ENCODE measurements around the gene BCL11B.

Gene BCL11B

DNA sequence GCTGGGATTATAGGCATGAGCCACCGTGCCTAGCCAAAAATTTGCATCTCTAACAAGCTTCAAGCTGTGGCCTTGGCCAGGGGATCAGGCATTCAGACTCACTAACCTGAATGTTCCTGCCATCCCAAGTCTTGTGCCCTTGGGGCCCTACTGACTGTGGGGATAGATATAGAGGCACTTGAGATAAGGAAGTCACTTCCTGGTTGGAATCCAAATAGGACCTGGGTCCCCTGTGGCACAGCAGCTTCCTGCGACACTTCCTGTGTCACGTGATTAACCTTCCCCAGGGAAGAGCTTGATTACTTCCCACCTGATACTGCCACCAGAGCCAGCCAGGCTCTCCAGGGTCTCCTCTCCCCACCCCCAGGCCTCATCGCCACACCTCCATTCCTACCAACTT lies 128.2 kb downstream of the BCL11B start:
- Histone ChIP-seq H3K4me1 (ENCODE audit: control insufficient read depth in 1 of 2, insufficient read depth in 2 of 2, low read length in 2 of 2) (no peaks in the 10 kb centered on the region), H3K27ac (ENCODE audit: low read depth, low read length) (no peak overlapping the region), H3K27me3 (ENCODE audit: control insufficient read depth in 1 of 2, insufficient read depth in 2 of 2, low read length in 2 of 2) (no peaks in the 10 kb centered on the region), H3K9me3 (ENCODE audit: control insufficient read depth in 1 of 2, low read length in 2 of 2) (no peaks in the 10 kb centered on the region), H3K9ac (ENCODE audit: low read depth in 1 of 2, low read length in 2 of 2) (no peak overlapping the region), H3K4me3 (ENCODE audit: low read depth in 1 of 2, low read length in 2 of 2) (no peak overlapping the region), H3K36me3 (ENCODE audit: control insufficient read depth in 1 of 2, insufficient read depth in 2 of 2, low read length in 2 of 2) (no peaks in the 10 kb centered on the region)

DNA sequence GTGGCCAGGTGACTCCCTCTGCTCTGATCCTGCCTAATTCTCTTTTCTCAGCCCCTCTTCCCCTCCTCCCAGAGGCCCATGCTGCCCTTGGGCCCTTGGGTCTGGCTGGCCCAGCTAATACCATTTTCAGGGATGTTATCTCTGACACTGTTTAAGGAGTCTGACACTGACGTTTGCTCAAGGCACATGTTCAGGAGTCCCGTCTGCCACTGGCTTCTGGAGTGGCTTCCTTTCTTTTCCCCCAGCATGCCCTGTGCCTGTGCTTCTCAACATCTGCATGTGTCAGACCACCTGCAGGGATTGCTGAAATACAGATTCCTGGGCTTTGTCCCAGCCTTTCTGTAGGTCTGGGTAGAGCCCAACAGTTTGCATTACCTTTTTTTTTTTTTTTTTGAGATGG lies 128.9 kb downstream of the BCL11B start:
- H3K36me3 ChIP-seq (ENCODE audit: control insufficient read depth in 1 of 2, insufficient read depth in 2 of 2, low read length in 2 of 2), result no peaks in the 10 kb centered on the region
- H3K27me3 ChIP-seq (ENCODE audit: control insufficient read depth in 1 of 2, insufficient read depth in 2 of 2, low read length in 2 of 2), result no peaks in the 10 kb centered on the region
- no peak overlapping the region for H3K9ac ChIP-seq (ENCODE audit: low read depth in 1 of 2, low read length in 2 of 2)
- H3K9me3 ChIP-seq (ENCODE audit: control insufficient read depth in 1 of 2, low read length in 2 of 2), result no peaks in the 10 kb centered on the region
- no peak overlapping the region for H3K4me3 ChIP-seq (ENCODE audit: low read depth in 1 of 2, low read length in 2 of 2)
- H3K27ac ChIP-seq (ENCODE audit: low read depth, low read length), result no peak overlapping the region
- no peaks in the 10 kb centered on the region for H3K4me1 ChIP-seq (ENCODE audit: control insufficient read depth in 1 of 2, insufficient read depth in 2 of 2, low read length in 2 of 2)

DNA sequence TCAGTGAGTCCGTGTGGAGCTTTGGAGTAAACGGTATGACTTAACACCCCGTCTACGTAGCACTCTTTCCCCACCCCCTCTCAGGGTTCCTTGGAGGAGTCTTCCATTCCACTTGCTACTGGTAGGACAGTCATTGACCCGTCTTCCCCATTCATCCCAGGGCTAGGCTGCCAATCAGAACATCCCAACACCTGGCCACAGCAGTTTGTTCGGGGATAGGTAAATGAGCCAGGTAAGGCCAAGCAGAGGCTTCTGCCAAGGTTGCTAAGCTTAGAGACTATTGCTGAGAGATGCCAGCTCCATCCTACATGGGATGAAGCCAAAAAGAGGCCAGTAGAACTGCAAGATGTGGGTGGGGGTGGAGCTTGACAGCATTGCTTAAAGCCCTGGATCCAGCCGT lies 130.8 kb downstream of the BCL11B start:
- H3K27ac ChIP-seq (ENCODE audit: low read depth, low read length), result no peak overlapping the region
- H3K4me1 ChIP-seq (ENCODE audit: control insufficient read depth in 1 of 2, insufficient read depth in 2 of 2, low read length in 2 of 2), result no peaks in the 10 kb centered on the region
- no peak overlapping the region for H3K4me3 ChIP-seq (ENCODE audit: low read depth in 1 of 2, low read length in 2 of 2)
- no peaks in the 10 kb centered on the region for H3K27me3 ChIP-seq (ENCODE audit: control insufficient read depth in 1 of 2, insufficient read depth in 2 of 2, low read length in 2 of 2)
- no peaks in the 10 kb centered on the region for H3K36me3 ChIP-seq (ENCODE audit: control insufficient read depth in 1 of 2, insufficient read depth in 2 of 2, low read length in 2 of 2)
- H3K9ac ChIP-seq (ENCODE audit: low read depth in 1 of 2, low read length in 2 of 2), result no peak overlapping the region
- H3K9me3 ChIP-seq (ENCODE audit: control insufficient read depth in 1 of 2, low read length in 2 of 2), result no peaks in the 10 kb centered on the region

GRCh38 chr14:99138999-99139865 lies 132.8 kb downstream of the BCL11B start:
- Histone ChIP-seq H3K4me1 (ENCODE audit: control insufficient read depth in 1 of 2, insufficient read depth in 2 of 2, low read length in 2 of 2) (no peaks in the 10 kb centered on the region), H3K27ac (ENCODE audit: low read depth, low read length) (no peak overlapping the region), H3K36me3 (ENCODE audit: control insufficient read depth in 1 of 2, insufficient read depth in 2 of 2, low read length in 2 of 2) (no peaks in the 10 kb centered on the region), H3K9ac (ENCODE audit: low read depth in 1 of 2, low read length in 2 of 2) (no peak overlapping the region), H3K9me3 (ENCODE audit: control insufficient read depth in 1 of 2, low read length in 2 of 2) (no peaks in the 10 kb centered on the region), H3K4me3 (ENCODE audit: low read depth in 1 of 2, low read length in 2 of 2) (no peak overlapping the region), H3K27me3 (ENCODE audit: control insufficient read depth in 1 of 2, insufficient read depth in 2 of 2, low read length in 2 of 2) (no peaks in the 10 kb centered on the region)

GRCh38 chr14:99137913-99138571 lies 134.0 kb downstream of the BCL11B start:
- Histone ChIP-seq H3K36me3 (ENCODE audit: control insufficient read depth in 1 of 2, insufficient read depth in 2 of 2, low read length in 2 of 2) (no peaks in the 10 kb centered on the region), H3K27ac (ENCODE audit: low read depth, low read length) (no peak overlapping the region), H3K9ac (ENCODE audit: low read depth in 1 of 2, low read length in 2 of 2) (no peak overlapping the region), H3K4me3 (ENCODE audit: low read depth in 1 of 2, low read length in 2 of 2) (no peak overlapping the region), H3K27me3 (ENCODE audit: control insufficient read depth in 1 of 2, insufficient read depth in 2 of 2, low read length in 2 of 2) (no peaks in the 10 kb centered on the region), H3K4me1 (ENCODE audit: control insufficient read depth in 1 of 2, insufficient read depth in 2 of 2, low read length in 2 of 2) (no peaks in the 10 kb centered on the region), H3K9me3 (ENCODE audit: control insufficient read depth in 1 of 2, low read length in 2 of 2) (no peaks in the 10 kb centered on the region)

DNA sequence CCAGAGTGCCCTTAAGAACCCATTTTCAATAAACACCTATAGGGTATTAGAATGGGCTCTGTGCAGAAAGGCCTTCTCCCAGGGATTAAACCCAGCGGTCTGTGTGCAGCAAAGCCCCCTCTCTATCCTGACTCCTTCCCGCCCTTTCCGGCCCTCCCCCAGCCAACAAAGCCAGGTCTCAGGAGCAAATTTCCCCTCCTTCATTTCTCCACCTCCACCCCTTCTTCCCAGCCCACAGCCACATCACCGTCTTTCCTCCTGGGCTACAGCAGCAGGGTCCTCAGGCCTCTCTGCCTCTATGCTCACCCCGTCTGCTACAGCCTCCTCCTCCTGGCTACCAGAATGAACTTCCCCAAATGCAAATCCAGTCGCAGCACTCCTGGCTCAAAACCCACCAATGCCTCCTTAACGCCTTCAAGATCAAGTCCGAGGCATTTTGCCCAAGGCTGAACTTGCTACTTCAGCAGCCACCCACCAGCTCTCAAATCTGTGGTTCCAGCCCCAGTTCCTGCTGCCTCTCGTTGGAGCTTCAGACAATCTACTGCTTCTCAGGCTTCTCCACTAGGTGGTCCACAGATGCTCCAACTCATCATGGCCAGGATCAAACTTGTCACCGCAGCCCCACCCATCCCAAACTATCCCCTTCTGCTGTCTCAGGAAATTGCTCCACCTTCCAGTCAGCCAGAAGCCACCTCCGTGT lies 134.8 kb downstream of the BCL11B start:
- Histone ChIP-seq H3K27ac (ENCODE audit: low read depth, low read length) (no peak overlapping the region), H3K4me1 (ENCODE audit: control insufficient read depth in 1 of 2, insufficient read depth in 2 of 2, low read length in 2 of 2) (no peaks in the 10 kb centered on the region), H3K9me3 (ENCODE audit: control insufficient read depth in 1 of 2, low read length in 2 of 2) (no peaks in the 10 kb centered on the region), H3K4me3 (ENCODE audit: low read depth in 1 of 2, low read length in 2 of 2) (no peak overlapping the region), H3K36me3 (ENCODE audit: control insufficient read depth in 1 of 2, insufficient read depth in 2 of 2, low read length in 2 of 2) (no peaks in the 10 kb centered on the region), H3K9ac (ENCODE audit: low read depth in 1 of 2, low read length in 2 of 2) (no peak overlapping the region), H3K27me3 (ENCODE audit: control insufficient read depth in 1 of 2, insufficient read depth in 2 of 2, low read length in 2 of 2) (no peaks in the 10 kb centered on the region)

DNA sequence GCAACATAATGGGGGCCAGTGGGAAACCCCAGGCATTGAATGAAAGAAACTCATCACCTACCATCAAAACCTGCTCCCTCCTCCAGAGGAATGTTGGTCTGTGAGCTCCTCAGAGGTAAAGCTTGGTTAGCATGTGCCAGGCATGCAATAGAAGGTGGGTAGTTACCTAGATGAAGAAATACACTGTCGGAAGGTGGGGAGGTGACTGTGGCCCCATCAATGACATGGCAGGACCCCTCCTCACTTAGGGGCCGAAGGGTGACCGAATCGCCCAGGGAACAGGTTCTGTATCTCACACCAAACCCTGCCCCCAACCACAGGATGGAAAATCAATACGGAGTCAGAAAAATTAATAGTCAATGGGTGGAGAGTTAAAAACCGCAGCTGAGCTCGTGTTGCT lies 135.6 kb downstream of the BCL11B start:
- Histone ChIP-seq H3K9me3 (ENCODE audit: control insufficient read depth in 1 of 2, low read length in 2 of 2) (no peaks in the 10 kb centered on the region), H3K27ac (ENCODE audit: low read depth, low read length) (no peak overlapping the region), H3K9ac (ENCODE audit: low read depth in 1 of 2, low read length in 2 of 2) (no peak overlapping the region), H3K4me3 (ENCODE audit: low read depth in 1 of 2, low read length in 2 of 2) (no peak overlapping the region), H3K36me3 (ENCODE audit: control insufficient read depth in 1 of 2, insufficient read depth in 2 of 2, low read length in 2 of 2) (no peaks in the 10 kb centered on the region), H3K27me3 (ENCODE audit: control insufficient read depth in 1 of 2, insufficient read depth in 2 of 2, low read length in 2 of 2) (no peaks in the 10 kb centered on the region), H3K4me1 (ENCODE audit: control insufficient read depth in 1 of 2, insufficient read depth in 2 of 2, low read length in 2 of 2) (no peaks in the 10 kb centered on the region)

- H3K36me3 ChIP-seq (ENCODE audit: control insufficient read depth in 1 of 2, insufficient read depth in 2 of 2, low read length in 2 of 2), result no peaks in the 10 kb centered on the region
- H3K4me1 ChIP-seq (ENCODE audit: control insufficient read depth in 1 of 2, insufficient read depth in 2 of 2, low read length in 2 of 2), result no peaks in the 10 kb centered on the region
- H3K4me3 ChIP-seq (ENCODE audit: low read depth in 1 of 2, low read length in 2 of 2), result no peak overlapping the region
- no peaks in the 10 kb centered on the region for H3K9me3 ChIP-seq (ENCODE audit: control insufficient read depth in 1 of 2, low read length in 2 of 2)
- H3K9ac ChIP-seq (ENCODE audit: low read depth in 1 of 2, low read length in 2 of 2), result no peak overlapping the region
- H3K27me3 ChIP-seq (ENCODE audit: control insufficient read depth in 1 of 2, insufficient read depth in 2 of 2, low read length in 2 of 2), result no peaks in the 10 kb centered on the region
- no peak overlapping the region for H3K27ac ChIP-seq (ENCODE audit: low read depth, low read length)
These were observed 136.0 kb downstream of the BCL11B start for GRCh38 chr14:99136047-99136400.

- no peaks in the 10 kb centered on the region for H3K36me3 ChIP-seq (ENCODE audit: control insufficient read depth in 1 of 2, insufficient read depth in 2 of 2, low read length in 2 of 2)
- H3K9me3 ChIP-seq (ENCODE audit: control insufficient read depth in 1 of 2, low read length in 2 of 2), result no peaks in the 10 kb centered on the region
- H3K27me3 ChIP-seq (ENCODE audit: control insufficient read depth in 1 of 2, insufficient read depth in 2 of 2, low read length in 2 of 2), result no peaks in the 10 kb centered on the region
- H3K4me1 ChIP-seq (ENCODE audit: control insufficient read depth in 1 of 2, insufficient read depth in 2 of 2, low read length in 2 of 2), result no peaks in the 10 kb centered on the region
- no peak overlapping the region for H3K27ac ChIP-seq (ENCODE audit: low read depth, low read length)
- H3K9ac ChIP-seq (ENCODE audit: low read depth in 1 of 2, low read length in 2 of 2), result no peak overlapping the region
- H3K4me3 ChIP-seq (ENCODE audit: low read depth in 1 of 2, low read length in 2 of 2), result no peak overlapping the region
These were observed 137.4 kb downstream of the BCL11B start for GRCh38 chr14:99134516-99135046.

All from duodenal mucosa (tissue), 2 donors.